GM19239 (cell line): ENCODE results near the gene RREB1.

Experiments used
- DNase-seq: peaks from one replicate; pipeline ENCODE4 v3.0.0; 2011; ENCODE audit warnings: low spot score; ENCODE audit not compliant: insufficient read length
- FAIRE-seq: peaks from 2 replicates; lab custom pipeline; 2011; peaks lifted over from hg19 to GRCh38; lab: Jason Lieb, UNC

The RREB1 gene

DNA sequence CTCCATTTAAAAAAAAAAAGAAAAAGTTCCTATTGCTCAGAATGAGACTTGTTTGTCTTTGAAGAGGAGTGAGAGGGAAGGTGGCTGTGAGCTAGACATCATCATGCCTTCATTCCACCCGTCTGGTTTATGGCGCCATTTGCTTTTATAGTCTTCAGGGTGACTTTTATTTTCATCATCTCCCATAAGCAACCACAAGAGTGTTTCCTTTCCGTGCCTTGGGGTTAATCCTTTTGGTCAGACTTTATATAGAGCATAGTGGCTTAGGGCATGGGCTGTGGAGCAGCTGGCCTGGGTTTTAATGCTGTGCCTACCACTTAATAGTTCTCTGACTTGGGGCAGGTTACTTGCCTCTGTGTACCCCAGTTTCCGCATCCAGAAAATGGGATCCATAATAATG, 77.8 kb downstream of the RREB1 start:
- FAIRE-seq (no peak), DNase-seq (no peak)

DNA sequence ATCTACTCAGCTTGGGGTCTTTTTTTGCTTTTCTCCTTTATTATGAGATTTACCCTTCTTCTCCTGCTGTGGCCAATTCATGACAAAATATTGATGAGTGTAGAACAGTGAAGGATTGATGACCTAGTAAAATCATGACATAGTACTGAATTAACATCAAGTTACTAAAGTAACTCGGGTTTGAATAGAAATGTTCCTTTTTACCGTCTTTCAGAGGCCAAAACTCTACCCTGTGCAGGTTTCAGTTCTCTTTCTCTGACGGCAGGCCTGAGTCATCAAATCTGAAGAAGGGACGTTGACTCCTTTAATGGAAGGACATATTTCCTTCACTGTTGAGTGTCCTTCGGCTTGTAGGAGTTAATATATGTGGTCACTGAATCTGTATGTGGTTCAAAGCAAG, 80.7 kb downstream of the RREB1 start:
- FAIRE-seq: peak; percentile 98

DNA sequence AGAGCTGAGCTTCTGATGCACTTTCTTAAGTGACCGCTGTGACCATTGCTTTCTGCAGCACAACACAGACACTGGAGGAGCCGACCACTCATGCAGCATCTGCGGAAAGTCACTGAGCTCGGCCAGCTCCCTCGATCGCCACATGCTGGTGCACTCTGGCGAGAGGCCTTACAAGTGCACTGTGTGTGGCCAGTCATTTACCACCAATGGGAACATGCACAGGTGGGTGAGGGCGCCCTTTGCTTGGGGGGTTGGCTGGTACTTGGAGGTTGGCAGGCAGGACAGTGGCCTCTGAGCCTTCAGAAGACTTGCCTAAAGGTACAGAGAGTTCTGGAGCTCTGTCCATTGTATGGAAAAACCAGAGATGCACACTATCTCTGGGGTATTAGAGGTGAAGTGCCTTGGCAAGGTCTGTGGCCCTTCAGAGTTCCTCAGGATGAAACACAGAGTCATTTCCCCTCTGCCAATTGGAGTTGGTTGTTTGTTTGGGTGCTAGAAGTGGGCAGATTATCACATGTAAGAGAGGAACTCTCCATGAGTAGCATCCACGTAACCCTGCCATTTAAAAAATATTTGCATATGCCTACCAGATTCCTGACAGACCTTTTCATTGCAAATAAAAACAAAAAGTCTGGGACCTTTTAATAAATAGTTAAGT, 81.5 kb downstream of the RREB1 start:
- FAIRE-seq: no peak
- DNase-seq: no peak

More for the DNA sequence above, 80.7 kb downstream of the RREB1 start:
- DNase-seq: peak; percentile 45

DNA sequence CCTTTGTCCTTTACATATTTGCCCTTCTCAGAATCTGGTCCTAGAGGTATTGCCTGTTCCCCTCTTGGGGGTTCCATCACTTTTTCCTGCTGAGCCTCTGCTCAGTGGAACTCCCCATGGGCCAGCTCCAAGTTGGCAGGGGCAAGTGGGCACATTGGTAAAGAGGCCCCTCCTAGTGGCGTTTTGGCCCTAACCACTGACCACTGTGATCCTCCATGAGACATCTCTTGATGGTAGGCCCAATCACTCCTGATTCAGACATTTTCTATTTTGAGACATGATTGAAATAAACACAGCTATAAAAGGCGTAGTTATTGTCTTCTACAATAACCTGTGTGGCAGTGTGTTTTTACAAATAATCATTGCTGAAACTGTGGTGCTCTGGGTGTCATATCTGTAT, 83.0 kb downstream of the RREB1 start:
- no peak for FAIRE-seq
- DNase-seq: no peak

DNA sequence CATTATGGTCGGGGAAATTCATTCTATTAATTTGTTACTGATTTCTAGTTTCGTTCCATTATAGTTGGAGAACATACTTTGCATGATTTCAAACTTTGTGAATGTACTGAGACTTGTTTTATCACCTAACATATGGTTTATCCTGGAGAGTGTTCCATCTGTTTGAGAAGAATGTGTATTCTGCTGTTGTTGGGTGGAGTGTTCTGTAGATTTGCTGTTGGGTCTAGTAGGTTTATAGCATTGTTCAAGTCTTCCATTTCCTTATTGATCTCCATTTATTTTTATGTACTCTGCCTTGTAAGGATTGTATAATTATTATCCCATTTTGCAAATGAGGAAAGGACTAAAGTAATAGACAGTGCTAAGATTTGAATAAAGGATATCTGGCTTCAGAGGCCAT, 85.4 kb downstream of the RREB1 start:
- no peak for FAIRE-seq
- no peak for DNase-seq

DNA sequence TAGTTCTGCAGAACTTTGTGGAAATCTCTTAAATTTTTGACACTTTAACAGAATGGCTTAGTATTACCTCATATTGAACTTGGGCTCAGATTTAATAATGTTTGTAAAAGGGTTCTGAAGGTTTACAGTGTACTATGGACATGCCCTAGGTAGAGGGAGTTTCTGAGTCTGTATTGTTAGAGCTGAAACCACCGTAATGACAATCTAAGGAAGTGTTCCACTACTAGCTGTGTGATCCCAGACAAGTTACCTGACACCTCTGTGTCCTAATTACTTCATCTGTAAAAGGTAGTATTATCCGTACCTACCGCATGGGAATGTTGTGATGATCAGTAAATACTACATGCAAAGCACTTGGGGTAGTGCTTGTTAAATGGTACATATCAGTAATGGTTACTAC, 86.9 kb downstream of the RREB1 start:
- FAIRE-seq (peak; percentile 4), DNase-seq (no peak)

DNA sequence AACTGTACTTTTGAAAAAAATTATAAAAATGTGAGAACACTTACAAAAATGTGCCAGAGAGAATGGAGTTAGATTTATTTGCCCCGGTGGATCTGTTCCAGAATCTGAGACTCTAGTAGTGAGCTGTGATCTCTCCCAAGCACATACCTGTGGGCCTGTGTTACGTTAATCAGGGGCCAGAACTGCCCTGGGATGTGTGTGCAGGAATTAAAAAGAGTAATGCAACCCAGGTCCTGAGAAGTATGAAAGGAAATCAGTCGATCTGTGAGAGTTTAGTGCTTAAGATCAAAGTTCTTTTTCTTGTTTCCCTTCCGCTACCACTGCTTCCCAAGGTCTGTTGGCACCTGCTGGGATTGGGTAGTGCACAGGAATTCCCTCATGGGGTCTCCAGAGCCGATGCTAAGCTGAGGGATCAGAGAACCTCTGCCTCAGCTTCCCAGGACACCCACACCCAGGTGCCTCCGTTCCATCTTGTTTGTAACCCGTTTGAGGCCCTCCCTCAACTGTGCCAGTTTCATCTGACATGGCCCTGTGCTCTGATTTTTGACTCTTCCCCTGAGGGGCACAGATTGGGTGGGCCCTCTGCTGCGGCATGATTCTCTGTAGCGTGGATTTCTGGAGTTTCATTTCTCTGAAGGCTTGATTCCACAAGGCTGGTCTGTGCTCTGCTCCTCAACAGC, 87.7 kb downstream of the RREB1 start:
- DNase-seq (no peak), FAIRE-seq (no peak)

DNA sequence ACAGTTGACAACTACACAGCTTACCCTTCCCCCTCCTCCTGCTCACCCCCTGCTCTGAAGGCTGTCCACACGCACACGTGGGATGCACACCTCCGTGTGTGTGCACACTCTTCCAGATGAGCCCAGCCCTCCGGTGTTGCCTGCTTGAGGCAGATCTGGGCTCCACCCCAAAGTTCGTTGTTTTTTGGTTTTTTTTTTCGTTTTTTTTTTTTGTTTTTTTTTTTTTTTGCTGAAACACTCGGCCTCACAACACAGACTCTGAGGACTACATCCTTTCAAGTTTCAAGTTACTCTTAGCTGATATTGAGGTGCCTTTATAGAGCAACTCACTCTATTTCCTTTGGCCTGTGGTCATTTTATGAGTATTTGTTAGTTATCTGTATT, 88.2 kb downstream of the RREB1 start:
- FAIRE-seq (no peak), DNase-seq (no peak)

DNA sequence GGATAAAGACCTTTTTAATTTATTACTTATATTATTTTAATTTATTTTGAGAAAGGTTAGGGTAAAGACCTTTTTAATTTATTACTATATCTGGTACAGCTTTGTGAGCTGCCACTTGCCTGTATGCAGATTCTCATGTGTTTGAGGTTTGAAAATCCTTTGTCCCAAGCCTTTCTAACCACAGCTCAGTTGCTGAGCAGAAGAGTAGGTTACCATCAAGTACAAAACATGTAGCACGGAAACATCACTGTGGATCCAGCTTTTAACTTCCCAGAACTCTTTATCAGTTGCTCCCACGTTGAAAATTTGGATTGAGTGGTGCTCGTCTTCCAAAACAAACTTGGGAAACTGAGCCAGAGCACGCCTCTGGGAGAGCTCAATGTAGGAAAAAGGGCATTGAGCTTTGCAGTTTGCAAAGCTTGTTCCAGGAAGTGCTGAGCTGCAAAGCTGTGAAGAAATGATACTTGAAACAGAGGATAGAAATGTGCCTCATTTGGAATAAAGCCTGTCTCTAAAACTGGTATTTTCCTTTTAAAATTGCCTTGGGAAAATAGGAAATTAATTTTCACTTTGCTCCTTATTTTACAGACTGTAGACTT, 89.0 kb downstream of the RREB1 start:
- DNase-seq (no peak), FAIRE-seq (no peak)

DNA sequence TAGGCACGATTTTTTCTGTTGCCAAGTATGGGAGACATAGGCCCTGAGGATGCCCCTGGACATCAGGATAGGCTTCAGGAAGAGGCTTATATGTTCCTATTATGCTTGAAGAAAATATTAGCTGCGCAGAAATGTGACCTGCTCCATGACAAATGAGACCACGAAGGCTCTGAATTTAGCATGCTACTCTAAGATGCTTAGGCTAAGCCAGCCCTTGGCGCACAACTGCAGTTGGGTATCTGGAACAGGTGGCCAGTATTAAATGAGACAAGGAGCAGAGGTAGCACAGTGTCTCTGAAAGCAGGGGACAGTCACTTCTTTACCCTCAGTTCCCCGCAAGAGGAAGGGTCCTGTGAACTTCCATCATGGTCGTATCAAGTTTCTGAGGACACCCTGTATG, 90.0 kb downstream of the RREB1 start:
- FAIRE-seq: no peak

DNA sequence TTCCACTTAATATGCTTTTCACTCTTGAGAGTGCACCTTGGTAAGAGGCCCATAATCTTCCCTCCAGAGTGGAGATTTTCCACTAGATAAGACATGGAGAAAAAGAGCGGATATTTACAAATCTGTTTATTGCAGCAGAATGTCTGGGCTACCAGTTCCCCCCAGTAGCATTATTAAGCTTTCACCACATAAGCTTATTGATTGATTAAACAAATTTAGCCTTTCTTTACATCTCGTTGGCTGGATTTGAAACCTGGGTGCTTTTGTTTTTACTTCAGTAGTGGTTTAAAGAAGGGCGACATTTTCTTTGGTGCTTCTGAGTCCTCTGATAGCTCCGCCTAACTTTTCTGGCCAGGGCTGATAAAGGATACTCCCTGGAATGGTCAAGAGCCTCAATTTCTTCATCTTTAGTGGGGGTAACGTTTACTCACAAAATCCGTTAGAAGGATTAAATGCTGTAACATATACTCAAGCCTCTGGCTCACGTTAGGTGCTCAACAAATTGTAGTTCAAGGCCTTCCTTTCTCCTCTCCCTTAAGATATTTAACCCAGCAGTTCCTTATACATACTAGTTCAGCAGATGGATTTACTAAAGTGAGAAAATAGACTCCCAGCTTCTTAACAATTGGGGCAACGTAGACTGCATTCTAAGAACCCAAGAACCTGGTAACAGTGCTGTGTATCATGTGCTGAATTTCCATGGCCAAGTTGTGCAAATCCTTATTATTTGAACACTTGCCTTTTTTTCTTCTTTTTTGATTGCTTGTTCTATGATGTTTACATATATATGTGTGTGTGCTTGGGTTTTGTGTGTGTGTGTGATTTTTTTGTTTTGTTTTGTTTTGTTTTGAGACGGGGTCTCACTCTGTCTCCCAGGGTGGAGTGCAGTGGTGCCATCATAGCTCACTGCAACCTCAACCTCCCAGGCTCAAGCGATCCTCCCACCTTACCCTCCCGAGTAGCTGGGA, 91.4 kb downstream of the RREB1 start:
- no peak for DNase-seq

More for the DNA sequence above, 90.0 kb downstream of the RREB1 start:
- DNase-seq: no peak

DNA sequence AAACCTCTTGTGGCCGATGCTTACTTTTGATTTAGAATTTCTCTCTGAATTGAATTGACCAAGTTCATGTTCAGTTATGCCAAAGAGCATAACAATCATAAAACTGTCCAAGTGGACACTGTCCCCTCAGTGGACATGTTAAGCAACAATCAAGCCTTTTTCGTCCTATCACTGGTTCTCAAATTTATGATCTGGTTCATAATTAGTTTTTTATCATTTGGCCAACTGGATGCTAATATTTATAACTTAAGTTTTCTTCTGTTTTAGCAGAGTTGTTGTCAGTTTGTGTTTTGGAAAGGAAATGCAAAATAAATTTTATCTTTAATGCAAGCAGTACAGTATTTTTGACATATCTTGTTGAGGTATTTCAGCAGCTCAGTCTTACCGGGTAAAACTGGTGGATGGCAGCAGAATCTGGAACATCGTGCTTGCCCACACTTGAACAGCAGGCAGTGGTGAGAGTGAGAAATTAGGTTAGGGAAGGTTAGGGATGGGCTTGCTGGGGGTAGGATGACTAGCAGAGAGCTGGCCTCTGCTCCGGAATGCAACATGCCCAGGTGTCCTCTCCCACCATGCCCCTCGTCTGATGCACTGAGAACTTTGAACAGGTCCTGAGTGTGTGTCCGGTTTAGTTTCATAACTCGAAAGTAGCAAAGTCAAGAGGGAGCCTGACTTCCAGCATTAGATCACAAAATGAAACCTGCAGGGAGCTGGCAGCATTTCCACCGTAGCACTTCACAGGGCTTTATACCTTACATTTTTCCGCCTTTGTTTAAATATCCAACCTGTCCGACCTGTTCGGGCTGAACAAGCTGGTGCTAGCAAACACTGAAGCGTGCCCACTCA, 93.1 kb downstream of the RREB1 start:
- FAIRE-seq (no peak), DNase-seq (no peak)

More for the DNA sequence above, 91.4 kb downstream of the RREB1 start:
- no peak for FAIRE-seq

DNA sequence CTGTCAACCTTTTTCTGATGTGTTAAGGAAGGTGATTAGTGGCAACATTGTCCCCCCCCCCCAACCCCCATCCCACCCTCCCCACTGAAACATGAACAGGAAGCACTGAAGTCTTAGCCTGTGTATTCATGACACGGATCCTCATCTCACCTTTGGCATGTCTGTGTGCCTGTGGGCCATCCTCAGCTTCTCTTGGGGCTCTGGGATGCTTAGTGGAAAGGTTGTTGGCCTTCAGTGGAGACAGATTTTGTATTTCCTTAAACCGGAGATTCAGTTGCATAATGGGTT, 93.6 kb downstream of the RREB1 start:
- no peak for DNase-seq
- FAIRE-seq: no peak

DNA sequence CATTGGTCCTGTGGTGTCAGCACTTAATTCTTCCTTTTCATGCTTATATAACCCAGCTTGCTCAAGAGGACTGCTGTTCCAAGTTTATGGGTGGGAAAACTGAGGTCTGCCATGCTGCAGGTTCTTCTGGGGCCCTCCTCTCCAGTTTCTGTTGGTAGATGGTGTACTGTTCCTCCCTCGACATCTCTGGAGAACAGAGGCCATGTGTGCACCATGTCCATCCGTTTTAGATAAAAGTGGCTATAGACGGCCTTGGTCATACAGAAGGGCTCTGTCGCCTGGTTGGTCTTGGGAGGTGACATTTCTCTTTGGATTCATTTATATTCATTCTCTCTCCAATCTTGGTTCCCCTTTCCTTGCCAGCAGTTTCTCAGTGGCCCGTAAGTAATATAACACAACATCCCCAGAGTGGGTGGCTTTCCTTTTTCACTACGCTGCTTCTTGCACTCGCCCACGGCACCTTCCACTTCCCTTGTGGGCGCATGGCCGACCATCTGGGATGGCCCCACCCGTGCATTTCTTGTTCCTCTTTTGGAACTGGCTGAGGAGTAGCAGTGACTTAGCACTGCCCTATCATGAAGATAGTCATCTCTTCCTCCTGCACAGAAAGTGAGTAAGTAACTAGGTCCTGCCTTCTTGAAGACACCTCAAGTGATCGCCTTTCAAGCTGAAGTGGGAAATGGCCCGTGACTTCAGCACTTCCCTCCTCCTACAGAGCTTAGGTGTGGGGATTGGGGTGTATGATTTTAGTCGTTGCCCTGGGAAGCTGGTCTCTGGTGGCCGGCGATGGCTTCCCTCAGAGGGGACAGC, 94.2 kb downstream of the RREB1 start:
- DNase-seq (peak; percentile 47), FAIRE-seq (peak; percentile 90)

DNA sequence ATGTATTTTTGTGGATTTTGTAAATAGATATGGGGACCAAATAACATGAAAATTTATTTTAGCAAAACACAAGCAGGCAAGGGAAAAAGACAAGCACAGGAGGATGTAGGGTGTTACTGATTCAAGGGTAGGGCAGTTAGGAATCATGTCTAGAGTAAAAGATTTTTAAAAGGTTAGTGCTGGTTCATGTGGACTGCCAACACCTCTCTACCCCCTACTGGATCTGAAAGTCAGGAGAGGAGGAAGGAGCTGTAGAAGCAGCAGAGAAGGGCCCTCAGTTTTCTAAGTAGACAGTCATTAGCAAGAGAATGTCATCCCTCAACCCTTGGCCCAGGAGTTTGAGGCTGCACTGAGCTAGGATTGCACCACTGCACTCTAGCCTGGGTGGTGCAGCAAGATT, 95.2 kb downstream of the RREB1 start:
- no peak for DNase-seq
- FAIRE-seq: no peak

DNA sequence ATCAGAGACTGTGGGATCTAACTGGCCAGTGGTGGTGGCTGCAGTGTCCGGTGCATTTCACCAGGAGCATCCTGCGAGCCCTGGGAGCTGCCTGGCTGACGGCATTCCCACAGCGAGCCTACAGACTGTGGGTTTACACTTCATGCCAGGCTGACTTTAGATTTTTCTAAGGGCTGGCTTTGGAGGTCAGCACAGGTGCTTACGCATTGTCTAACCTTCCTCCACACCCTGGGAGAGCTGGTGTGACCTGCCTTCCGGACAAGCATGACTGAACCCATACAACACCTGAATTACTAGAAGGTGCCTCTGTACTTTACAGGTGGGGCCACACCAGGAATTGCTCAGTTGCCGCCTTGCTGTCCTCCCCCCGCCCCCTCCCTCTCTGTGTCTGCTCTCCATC, 96.2 kb downstream of the RREB1 start:
- no peak for DNase-seq
- FAIRE-seq: no peak

DNA sequence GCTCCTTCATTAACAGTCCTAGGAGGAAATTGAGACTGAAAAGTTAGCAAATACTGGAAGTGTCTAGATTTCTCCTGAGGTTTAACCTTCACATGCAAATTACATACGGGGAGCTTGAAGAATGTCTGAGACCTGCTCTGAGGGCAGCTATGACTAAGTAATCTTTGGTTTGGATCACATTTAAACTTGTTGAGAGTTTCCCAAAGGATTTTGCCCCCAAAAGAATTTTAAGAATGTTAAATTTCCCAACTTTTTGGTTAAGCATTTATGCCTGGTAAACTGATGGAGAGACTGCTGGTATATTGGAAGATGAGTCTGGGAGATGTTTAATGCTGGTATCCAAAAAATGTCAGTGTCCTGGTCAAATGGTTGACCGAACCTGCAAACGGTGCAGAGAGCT, 97.0 kb downstream of the RREB1 start:
- FAIRE-seq: no peak

DNA sequence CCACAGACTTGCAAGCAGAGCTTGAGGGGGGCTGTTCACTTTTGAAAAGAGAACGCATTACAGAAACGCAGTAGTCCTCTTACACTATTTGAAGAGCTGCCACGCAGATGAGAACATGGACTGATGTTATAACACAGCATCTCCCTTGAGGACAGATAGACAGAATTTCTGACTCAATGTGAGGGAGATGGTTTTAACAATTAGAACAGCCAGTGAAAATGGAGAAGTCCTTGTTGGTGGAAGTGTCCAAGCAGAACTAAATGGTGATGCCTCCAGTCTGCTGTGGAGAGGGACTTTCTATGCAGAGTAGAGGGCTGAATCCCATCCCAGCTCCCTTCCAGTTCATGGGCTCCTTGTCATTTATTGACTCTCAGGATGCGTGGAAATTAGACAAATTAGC, 100.0 kb downstream of the RREB1 start:
- DNase-seq: no peak

More for the DNA sequence above, 97.0 kb downstream of the RREB1 start:
- DNase-seq: no peak

DNA sequence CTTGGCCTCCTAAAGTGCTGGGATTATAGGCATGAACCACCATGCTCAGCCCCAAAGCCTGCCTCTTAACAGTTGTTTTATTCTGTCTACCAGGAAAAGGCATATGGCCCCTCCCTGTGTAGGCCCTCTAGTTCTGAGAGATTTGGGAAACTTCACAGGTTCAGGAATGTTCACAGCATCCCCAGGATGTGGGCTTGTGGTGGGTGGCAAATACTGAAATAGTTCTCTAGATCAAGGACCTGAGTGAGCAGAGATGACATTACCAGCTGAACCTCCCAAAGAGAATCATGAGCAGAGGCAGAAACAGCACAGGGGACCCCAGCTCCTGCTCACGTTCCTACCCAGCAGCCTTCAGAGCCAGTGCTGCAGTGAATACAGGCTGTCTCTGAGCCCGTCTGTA, 105.7 kb downstream of the RREB1 start:
- DNase-seq (no peak), FAIRE-seq (no peak)

More for the DNA sequence above, 100.0 kb downstream of the RREB1 start:
- no peak for FAIRE-seq
